ENCODE measurements around the gene ELAPOR2. TPM values are rescaled to one million over a fixed set of nuclear protein-coding genes. Genes with fewer than 3 reads are reported as not detected.

The ELAPOR2 gene
- total and polyA plus RNA-seq, 2 of the 4 experiments (the other 2 are of a cell fraction) = 0.62 to 1.3 TPM

GRCh38 chr7:87021285-87021684 lies 38.2 kb downstream of the ELAPOR2 start:
- no peak overlapping the region for H3K9ac ChIP-seq (ENCODE audit: low read depth, low read length)
- no peak overlapping the region for H2AFZ ChIP-seq (replicated peaks; ENCODE audit: low read length, poor library complexity)
- no peaks in the 10 kb centered on the region for H3K9me1 ChIP-seq (ENCODE audit: insufficient read depth, low read length)
- H3K4me1 ChIP-seq (ENCODE audit: control insufficient read depth, insufficient read depth, low read length) = no peaks in the 10 kb centered on the region
- H3K14ac ChIP-seq (replicated peaks; ENCODE audit: low read depth, low read length) = no peak overlapping the region
- H3K27ac ChIP-seq (ENCODE audit: insufficient read depth, low read length) = no peak overlapping the region
- no peak overlapping the region for H2AK9ac ChIP-seq (replicated peaks; ENCODE audit: low read depth, low read length, poor library complexity)
- no peaks in the 10 kb centered on the region for H3K9me3 ChIP-seq (ENCODE audit: control insufficient read depth, insufficient read depth, low read length)
- H4K8ac ChIP-seq (ENCODE audit: low read depth in 2 of 2, low read length in 2 of 2) = no peak overlapping the region
- no peak overlapping the region for H4K91ac ChIP-seq (ENCODE audit: insufficient read depth, low read depth, low read length)
- DNase-seq (no peak), ATAC-seq (ENCODE audit: low read depth) (no peak)
- no CpG with 5 or more reads among the region's 2 CpGs for WGBS, 2 experiments (ENCODE audit: extremely low coverage in 2 of 2, insufficient read length in 1 of 2)
- ChIA-PET CTCF (no interaction called here), POLR2A (ENCODE audit: unreplicated experiment) (no interaction called here)
- no peak overlapping the region for H3K4me2 ChIP-seq (ENCODE audit: low read depth, low read length)
- no peak overlapping the region for H2BK20ac ChIP-seq (ENCODE audit: low read depth, low read length)
- H3K23ac ChIP-seq (ENCODE audit: low read depth, low read length) = no peak overlapping the region
- no peak overlapping the region for H4K5ac ChIP-seq (ENCODE audit: low read depth, low read length)
- no peak for TF ChIP-seq CHD1 (IDR thresholded peaks at IDR 0.05; ENCODE audit: low read depth, low read length)
- no peak for TF ChIP-seq CEBPB (IDR thresholded peaks at IDR 0.05; ENCODE audit: low read depth, low read length)
- TF ChIP-seq SMC3 (IDR thresholded peaks at IDR 0.05; ENCODE audit: low read depth, low read length) = no peak
- no peak for TF ChIP-seq BHLHE40 (IDR thresholded peaks at IDR 0.05; ENCODE audit: low read depth, low read length)
- TF ChIP-seq POLR2A (IDR thresholded peaks at IDR 0.05; ENCODE audit: low read depth, low read length) = no peak
- TF ChIP-seq MAZ (IDR thresholded peaks at IDR 0.05; ENCODE audit: borderline replicate concordance, low read depth, low read length) = no peak
- TF ChIP-seq RFX5 (IDR thresholded peaks at IDR 0.05; ENCODE audit: low read depth, low read length) = no peak
- no peak for TF ChIP-seq RCOR1 (IDR thresholded peaks at IDR 0.05; ENCODE audit: insufficient replicate concordance, low read length)
- TF ChIP-seq CTCF (conservative IDR thresholded peaks at IDR 0.05; ENCODE audit: low read depth, low read length) = no peak
- no peak for TF ChIP-seq MAFK (IDR thresholded peaks at IDR 0.05; ENCODE audit: low read depth, low read length)
- no peak for TF ChIP-seq ELK1 (IDR thresholded peaks at IDR 0.05; ENCODE audit: borderline replicate concordance, low read depth, low read length)
- no peak for TF ChIP-seq FOS (IDR thresholded peaks at IDR 0.05; ENCODE audit: low read depth, low read length)
- no peak for TF ChIP-seq USF2 (IDR thresholded peaks at IDR 0.05; ENCODE audit: low read depth, low read length)
- TF ChIP-seq RAD21 (IDR thresholded peaks at IDR 0.05; ENCODE audit: low read length) = no peak
- no peak for TF ChIP-seq NFE2L2 (IDR thresholded peaks at IDR 0.05; ENCODE audit: low read depth, low read length)
- no peak overlapping the region for H3K4me3 ChIP-seq (ENCODE audit: insufficient read depth, low read depth, low read length)
- dilution Hi-C loops (cut with HindIII; ENCODE audit: low sequenced_read_pairs, unreplicated experiment) = no loop called here
- no peaks in the 10 kb centered on the region for H3K79me1 ChIP-seq (ENCODE audit: low read depth in 1 of 2, low read length in 2 of 2)
- H2BK15ac ChIP-seq (ENCODE audit: low read depth, low read length) = no peak overlapping the region
- H3K18ac ChIP-seq (ENCODE audit: low read depth, low read length) = no peak overlapping the region
- H3K4ac ChIP-seq (ENCODE audit: low read depth, low read length) = no peak overlapping the region
- H3K27me3 ChIP-seq (ENCODE audit: control insufficient read depth, insufficient read depth, low read length) = no peaks in the 10 kb centered on the region
- BruUV-seq (replicated peaks) = no TSS peak
- H4K20me1 ChIP-seq (ENCODE audit: insufficient read depth, low read length) = no peaks in the 10 kb centered on the region
- no peak overlapping the region for H2BK5ac ChIP-seq (ENCODE audit: low read depth, low read length, poor library complexity, severe bottlenecking)
- no peak overlapping the region for H2AK5ac ChIP-seq (ENCODE audit: low read depth, low read length)
- intact Hi-C loops (cut with micrococcal nuclease) = no loop called here
- no peak overlapping the region for H2BK120ac ChIP-seq (ENCODE audit: low read depth, low read length)
- no peak overlapping the region for H3K56ac ChIP-seq (ENCODE audit: extremely low read depth, insufficient read depth, low read length)
- no peaks in the 10 kb centered on the region for H3K36me3 ChIP-seq (ENCODE audit: control insufficient read depth, insufficient read depth, low read length)
- in situ Hi-C loops (cut with MboI; ENCODE audit: low sequenced_read_pairs) = no loop called here
